Smooth muscle cell of the brain vasculature (primary cell): ENCODE measurements around the gene INSL3.
"Not testable (repeated sequence)": the region's sequence is repeated elsewhere in the genome, so short reads cannot be mapped to it uniquely, and the experiment has no call there.

Experiments used
- DNase-seq: peaks from one replicate; pipeline ENCODE4 v3.0.0-alpha.2; 2012; ENCODE audit warnings: low read depth, low spot score

The INSL3 gene

GRCh38 chr19:17817668-17818363, 3.5 kb downstream of the INSL3 start:
- DNase-seq = no peak

GRCh38 chr19:17812099-17812498, 9.2 kb downstream of the INSL3 start:
- DNase-seq = no peak

DNA sequence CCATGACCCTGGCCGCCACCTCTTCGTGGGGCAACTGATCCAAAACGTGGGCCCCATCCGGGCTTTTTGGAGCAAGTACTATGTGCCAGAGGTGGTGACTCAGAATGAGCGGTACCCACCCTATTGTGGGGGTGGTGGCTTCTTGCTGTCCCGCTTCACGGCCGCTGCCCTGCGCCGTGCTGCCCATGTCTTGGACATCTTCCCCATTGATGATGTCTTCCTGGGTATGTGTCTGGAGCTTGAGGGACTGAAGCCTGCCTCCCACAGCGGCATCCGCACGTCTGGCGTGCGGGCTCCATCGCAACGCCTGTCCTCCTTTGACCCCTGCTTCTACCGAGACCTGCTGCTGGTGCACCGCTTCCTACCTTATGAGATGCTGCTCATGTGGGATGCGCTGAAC, 9.6 kb downstream of the INSL3 start:
- no peak for DNase-seq

DNA sequence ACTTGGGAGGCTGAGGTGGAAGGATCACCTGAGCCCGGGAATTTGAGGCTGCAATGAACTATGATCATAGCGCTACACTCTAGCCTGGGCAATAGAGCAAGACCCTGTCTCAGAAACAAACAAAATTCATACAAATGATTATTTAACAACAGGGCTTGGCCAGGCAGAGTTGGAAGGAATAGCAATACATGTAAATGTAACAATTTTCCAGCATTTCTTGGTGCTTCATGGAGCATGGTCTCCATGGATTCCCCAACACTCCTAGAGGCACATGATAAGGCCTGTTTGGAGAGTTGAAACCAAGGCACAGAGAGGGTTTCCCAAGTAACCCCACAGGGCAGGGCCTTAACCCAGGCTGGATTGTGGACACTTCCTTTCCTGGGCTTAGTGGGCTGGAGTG, 10.2 kb downstream of the INSL3 start:
- DNase-seq = no peak

DNA sequence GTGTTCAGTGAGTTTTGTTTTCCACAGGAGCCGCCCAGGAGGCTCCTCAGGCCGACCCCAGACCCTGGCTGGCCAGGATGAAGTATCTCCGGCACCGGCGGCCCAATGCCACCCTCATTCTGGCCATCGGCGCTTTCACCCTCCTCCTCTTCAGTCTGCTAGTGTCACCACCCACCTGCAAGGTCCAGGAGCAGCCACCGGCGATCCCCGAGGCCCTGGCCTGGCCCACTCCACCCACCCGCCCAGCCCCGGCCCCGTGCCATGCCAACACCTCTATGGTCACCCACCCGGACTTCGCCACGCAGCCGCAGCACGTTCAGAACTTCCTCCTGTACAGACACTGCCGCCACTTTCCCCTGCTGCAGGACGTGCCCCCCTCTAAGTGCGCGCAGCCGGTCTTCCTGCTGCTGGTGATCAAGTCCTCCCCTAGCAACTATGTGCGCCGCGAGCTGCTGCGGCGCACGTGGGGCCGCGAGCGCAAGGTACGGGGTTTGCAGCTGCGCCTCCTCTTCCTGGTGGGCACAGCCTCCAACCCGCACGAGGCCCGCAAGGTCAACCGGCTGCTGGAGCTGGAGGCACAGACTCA, 13.5 kb downstream of the INSL3 start:
- no peak for DNase-seq

- DNase-seq = no peak
Measured at GRCh38 chr19:17806945-17807344, 14.4 kb downstream of the INSL3 start.

DNA sequence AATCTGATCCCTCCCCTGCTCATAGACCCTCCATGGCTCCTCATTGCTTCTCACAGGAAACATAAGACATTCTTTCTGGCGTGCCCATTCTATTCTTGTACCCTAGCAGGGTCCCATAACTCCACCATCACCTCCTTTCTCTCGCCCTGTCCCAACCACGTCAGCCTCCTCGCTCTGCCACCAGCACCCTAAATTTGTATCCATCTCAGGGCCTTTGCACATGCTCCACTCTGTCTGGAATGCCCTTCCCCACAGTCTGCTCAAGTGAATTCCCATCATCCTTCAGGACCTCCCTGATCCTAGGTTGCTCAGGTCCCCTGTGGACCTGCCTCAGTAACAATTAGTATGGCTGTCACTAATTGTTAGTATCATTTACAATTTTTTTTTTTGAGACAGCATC, 15.9 kb downstream of the INSL3 start:
- no peak for DNase-seq

- DNase-seq = no peak
Measured at GRCh38 chr19:17803264-17803896, 17.9 kb downstream of the INSL3 start.

DNA sequence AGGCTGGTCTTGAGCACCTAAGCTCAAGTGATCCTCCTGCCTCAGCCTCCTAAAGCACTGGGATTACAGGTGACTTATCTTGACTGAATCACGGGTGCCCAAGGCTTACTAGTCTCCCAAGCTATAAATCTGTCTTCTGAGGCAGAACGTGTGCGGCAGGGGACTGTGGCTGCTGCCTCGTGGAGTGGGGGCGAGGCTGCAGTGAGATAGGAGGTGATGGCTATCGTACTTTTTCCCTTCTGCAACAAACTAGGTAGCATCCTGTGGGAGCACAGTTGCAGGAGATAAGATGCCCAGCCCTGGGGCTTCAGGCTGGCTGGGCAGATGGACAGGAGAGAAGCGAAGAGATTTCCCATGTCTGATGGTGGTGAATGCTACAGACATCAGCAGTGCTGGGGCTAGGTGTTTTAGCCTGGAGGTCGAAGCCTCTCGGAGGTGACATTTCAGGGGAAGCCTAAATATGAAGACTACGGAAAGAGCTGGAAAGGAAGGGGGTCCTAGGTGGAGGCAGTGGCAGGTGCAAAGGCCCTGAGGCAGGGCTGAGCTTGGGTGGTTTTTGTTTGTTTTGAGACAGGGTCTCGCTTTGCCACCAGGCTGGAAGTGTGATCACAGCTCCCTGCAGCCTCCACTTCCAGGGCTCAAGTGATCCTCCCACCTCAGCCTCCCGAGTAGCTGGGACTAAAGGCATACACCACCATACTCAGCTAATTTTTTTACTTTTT, 19.0 kb downstream of the INSL3 start:
- no peak for DNase-seq

DNA sequence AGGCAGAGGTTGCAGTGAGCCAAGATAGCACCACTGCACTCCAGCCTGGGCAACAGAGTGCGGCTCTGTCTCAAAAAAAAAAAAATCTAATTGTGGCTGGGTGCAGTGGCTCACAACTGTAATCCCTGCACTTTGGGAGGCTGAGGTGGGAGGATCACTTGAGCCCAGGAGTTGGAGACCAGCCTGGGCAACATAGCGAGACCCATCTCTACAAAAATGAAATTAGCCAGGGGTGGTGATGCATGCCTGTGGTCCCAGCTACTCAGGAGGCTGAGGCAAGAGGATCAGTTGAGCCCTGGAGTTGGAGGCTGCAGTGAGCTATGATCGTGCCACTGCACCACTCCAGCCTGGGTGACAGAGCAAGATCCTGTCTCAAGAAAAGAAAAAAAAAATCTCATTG, 22.7 kb downstream of the INSL3 start:
- not testable (repeated sequence) for DNase-seq

- DNase-seq = no peak
Measured at GRCh38 chr19:17797424-17798201, 23.7 kb downstream of the INSL3 start.

GRCh38 chr19:17796838-17797423, 24.4 kb downstream of the INSL3 start:
- DNase-seq = no peak

- no peak for DNase-seq
Measured at GRCh38 chr19:17796013-17796837, 25.1 kb downstream of the INSL3 start.

GRCh38 chr19:17795495-17795856, 25.8 kb downstream of the INSL3 start:
- no peak for DNase-seq

DNA sequence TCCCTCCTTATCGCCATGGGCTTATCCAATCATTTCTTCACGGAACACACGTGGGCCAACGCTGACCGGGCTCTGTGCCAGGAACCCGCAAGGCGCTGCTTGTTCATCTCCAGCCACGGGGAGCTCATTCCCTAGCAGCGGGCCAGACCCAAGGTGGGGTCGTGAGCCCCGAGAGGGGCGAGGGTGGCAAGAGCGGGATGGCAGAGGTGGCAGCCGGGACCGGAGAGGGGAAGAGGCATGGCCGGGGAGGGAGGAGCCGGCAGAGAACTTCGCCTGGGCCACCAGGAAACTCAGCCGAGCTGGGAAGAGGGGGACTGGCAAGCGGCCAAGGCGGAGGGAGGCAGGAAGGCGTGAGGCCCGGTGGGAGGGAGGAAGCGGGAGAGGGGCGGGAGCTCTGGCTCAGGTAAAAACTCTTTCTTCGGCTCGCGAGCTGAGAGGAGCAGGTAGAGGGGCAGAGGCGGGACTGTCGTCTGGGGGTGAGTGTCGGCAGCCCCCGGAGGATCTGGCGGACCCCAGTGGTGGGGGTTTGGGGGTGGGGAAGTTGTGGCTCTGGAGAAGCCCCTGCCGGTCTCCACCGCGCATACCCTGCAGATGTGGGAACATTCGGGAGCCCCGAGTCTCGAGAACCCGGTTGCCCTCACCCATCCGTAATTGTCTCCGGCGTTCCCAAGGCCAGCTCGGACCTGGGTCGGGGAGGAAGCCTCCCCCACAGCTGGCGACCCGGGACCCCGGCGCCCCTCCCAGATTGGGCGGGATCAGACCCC, 26.4 kb downstream of the INSL3 start, which contains the start of gene B3GNT3:
Gene B3GNT3 (plus strand): TSS at position 408 of the 764 bp plus-strand sequence. CDS start 12,670 bp downstream, outside the sequence.
- no peak for DNase-seq

GRCh38 chr19:17794412-17794730, 26.9 kb downstream of the INSL3 start:
- DNase-seq = no peak

- no peak for DNase-seq
Measured at GRCh38 chr19:17790059-17790780, 31.1 kb downstream of the INSL3 start.

DNA sequence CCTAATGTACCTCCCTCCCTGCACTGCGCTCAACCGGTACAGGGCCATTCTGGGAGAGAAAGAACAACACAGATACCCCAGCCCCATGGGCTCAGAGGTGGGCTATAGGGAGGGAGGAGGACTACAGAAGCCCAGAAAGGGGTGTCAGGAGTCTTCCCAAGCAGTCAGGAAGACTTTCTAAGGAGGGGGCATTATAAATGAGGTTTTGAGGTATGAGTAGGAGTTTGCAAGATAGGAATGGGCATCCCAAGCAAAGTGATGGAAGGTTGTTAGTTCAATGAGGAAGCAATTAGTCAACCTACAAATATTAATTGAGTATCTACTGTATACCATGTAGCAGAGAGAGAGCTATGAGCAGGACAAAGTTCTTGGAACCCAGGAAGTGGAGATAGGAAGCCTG, 32.7 kb downstream of the INSL3 start:
- no peak for DNase-seq

- DNase-seq = no peak
Measured at GRCh38 chr19:17787274-17787913, 33.9 kb downstream of the INSL3 start.
